B cell (primary cell): ENCODE data around the gene YWHAG.

Source experiments
- CTCF ChIP-seq: fragments of 200-600 bp; IDR thresholded peaks from one replicate; pipeline ENCODE4 v1.8.0; 2022; ENCODE audit warnings: antibody characterized with exemption, mild to moderate bottlenecking
- EZH2 ChIP-seq: IDR thresholded peaks from 2 replicates; pipeline ENCODE4 v1.6.1; 2012; ENCODE audit warnings: borderline replicate concordance, low read depth, mild to moderate bottlenecking, moderate library complexity, low read length; ENCODE audit not compliant: insufficient read depth, poor library complexity, severe bottlenecking

GRCh38 chr7:76393116-76394031 is 34.6 kb upstream of the YWHAG start:
- TF ChIP-seq CTCF (no peak), EZH2 (no peak)
